GM18873 (cell line): ENCODE measurements around the gene PASK.

Source experiments
- ATAC-seq: cut with Tn5 transposase; IDR thresholded peaks from one replicate; pipeline ENCODE4 v1.9.1; 2021; ENCODE audit warnings: mild to moderate bottlenecking, moderate library complexity, moderate number of reproducible peaks; ENCODE audit not compliant: unreplicated experiment, low FRiP score

The PASK gene

DNA sequence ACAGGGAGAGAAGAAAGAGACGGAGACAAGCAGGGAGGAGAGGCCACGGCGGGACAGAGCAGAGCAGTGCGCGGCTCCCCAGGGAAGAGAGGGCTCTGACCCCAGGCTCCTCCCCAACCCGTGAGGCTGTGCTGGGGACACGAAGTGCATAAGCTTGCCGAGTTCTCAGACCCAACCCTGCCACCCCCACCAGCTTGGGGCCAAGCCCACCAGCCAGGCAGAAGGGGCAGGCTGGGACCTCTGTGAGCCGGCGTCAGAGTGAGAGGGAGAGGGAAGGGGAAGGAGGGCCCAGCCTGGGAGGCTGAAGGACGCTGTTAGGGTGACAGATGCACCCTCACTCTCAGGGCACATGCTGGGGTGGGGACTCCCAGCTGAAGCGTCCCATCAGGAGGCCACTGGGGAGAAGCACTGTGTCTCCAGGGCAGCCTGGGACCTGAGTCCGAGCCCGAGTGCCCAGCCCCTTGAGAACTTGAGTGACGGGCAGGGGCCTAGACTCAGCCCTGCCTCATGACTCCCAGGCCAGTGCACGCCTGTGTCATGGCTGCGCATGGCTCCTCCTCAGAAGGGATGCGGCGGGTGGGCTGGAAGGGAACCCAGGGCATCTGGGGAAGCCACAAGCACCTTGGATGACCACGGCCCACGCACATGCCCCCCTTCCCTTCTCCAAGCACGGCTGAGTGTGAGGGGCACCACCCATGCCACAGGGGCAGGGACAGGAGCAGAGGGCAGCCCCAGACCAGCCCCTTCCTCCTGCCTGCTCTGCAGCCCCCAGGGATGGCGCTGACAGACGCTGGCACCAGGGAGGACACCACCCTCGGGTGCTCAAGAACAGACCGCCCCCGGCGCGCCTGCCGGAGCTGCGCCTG, 78.2 kb downstream of the PASK start:
- no peak for ATAC-seq

DNA sequence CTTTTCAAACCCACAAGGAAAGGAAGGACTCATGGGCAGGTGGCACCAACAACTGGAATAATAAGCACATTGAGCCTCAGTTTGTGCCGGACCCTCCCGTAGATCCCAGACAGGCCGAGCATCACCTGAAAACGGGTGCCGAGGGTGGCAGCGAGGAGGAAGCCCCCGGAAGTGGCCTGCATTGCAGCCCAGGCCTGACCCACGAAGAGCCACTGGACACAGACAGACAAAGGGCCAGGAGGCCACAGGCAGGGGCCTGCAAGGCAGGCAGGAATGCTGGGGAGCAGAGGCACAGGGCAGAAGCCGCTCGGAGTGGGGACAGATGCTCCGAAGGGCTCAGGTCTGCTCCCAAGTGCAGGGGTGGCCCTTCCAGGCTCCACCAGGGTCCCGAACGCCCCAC, 78.9 kb downstream of the PASK start:
- no peak for ATAC-seq

DNA sequence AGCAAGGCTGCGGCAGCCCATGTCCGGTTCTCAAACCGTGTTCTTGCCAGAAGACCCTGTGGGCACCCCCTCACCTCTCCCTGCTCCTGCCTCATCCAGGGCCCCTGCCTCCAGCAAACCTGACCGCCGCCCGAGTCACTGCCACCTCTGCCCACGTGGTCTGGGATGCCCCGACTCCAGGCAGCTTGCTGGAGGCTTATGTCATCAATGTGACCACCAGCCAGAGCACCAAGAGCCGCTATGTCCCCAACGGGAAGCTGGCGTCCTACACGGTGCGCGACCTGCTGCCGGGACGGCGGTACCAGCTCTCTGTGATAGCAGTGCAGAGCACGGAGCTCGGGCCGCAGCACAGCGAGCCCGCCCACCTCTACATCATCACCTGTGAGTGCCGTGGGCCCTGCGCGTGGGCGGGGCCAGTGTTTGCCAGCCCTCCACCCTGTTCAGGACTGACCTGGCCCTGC, 79.4 kb downstream of the PASK start:
- no peak for ATAC-seq

DNA sequence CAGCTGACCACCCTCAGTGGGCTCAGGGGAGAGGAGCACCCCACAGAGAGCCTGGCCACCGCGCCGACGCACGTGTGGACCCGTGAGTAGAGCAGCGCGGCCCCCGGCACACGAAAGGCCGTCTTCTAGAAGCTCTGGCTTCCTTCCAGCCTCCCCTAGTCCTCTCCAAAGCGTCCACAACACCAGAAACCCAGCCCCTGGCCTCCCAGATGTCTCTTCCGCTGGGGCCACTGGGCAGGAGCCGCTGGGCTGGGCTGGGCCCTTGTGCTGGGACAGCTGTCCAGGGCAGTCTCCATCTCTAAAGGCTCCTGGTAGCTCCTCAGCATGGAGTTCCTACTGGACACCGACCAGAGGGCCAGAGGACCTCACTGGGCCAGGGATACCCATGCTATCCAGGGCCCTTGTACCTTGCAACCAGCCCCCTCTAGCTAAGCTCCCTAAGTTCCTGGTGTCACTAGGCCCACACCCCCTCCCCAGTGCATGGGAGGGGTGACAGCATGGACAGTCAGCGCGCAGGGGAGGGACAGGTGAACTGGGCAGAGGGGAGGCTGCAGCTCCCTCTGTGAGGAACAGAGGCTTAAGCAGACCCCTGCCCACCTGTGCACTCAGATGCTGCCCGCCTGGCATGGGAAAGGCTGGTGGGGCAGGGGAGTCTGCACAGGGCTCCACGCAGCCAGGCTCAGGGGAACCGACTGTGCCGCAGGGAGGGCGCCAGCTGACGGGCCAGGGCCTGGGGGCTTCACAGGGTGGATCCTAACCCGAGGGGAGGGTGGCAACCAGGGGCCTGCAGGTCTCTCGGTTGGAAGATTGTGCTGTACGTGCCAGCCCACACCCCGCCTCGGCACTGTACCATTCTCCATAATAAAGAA, 80.1 kb downstream of the PASK start:
- ATAC-seq = no peak

DNA sequence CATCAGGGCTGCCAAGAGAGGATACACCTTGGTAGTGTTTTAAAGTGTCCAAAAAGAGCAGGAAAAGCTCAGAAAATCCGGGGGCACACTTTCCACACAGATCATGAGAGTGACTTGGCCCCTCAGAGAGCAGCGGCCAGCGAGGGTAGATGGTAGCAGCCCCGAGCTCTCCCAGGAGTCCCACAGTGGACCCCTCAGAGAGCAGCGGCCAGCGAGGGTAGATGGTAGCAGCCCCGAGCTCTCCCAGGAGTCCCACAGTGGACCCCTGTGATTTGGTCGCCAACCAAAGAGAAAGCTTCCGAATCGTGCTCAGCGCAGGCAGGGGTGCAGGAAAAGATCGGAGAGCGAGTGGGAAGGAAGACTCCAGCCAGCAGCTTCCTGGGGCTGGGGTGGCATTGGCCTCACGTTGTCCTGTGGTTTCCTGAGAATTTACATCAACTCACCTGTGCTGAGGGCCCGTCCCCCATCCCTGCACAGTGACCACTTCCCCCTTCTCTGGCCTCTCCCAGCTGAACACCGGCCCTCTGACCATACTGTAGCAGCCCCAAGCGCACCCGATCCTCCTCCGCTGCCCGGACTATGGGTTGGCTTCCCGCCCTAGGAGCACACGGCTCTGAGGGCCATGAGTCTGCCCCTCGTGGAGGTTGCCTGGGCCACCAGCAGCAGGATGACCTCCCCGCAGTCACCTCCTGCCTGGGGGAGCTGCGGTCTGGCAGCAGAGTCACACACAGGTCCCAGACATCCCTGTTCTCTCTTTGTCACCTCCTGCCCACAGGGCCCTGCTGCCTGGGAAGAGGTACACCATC, 80.9 kb downstream of the PASK start:
- ATAC-seq = no peak

DNA sequence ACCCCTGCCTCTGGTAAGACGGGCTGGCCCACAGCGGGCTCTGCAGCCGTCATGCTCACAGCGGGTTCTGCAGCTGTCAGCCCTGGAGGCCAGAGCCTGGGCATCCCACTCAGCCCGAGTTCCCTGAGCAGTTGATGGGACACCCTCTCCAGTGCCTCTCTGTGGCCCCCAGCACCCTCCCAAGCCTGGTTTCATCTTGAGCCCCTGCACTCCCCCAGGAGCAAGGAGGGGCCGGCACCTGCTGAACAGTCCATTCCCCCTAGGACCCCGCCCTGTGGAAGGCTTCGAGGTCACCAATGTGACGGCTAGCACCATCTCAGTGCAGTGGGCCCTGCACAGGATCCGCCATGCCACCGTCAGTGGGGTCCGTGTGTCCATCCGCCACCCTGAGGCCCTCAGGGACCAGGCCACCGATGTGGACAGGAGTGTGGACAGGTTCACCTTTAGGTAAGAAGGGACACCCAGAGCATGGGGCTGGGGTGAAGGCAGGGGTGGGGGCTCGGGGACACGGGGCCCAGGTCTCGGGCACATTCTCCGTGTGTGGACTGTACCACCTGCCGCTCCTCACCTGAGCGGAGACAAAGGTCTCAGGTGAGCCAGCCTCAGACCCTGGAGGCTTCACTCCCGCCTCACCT, 81.7 kb downstream of the PASK start:
- ATAC-seq = no peak

DNA sequence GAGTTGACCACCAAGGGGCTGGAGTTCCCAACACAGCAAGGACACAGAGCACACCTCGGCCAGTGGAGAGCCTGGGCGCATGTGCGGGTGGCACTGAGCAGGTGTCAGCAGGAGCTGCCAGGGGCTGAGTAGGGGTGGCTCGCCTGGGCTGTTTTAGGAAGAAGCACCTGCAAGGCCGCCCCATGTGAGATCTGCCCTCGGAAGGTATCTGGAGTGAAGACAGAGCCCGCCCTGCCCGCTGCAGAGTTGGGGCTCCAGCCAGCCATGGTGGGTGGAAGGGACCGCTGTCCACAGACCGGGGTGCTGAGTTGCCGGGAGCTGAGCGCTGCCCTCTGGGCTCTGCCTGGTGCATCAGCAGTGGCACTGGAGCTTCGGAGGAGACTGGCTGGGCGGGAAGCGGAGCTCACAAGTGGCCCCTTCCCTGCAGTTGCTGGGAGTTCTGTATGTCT, 82.4 kb downstream of the PASK start:
- ATAC-seq = no peak

DNA sequence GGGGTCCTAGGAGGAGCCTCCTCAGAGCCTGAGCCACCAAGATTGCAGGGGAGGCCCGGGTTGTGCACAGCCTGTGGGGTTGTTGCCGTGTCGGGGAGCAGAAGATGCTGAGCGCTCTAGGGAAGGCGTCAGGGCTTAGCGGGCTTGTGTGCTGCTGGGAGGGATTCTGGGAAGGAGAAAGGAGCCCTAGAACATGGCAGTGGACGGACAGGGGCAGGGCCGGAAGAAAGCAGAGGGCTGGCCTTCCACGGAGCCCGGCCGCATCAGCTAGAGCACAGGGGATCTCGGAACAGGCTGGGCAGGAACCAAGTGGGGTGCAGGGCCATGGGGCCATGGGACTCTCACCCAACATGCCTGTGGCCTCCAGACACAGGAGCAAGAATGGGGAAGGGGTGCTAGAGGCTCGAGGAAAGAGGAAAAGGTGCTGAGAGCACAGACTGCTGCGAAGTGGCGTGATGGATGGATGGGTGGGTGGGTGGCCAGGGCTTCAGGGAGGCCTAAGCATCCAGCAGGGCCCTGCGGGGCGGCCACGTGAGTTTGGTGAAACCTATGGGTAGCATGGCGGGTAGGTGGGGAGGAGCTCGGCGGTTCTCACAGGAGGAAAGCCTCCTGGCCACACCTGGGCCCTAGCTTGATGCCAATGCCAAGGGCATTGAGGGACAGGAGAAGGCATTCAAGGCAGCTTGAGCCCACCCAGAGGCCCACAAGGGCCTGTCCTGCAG, 82.9 kb downstream of the PASK start:
- no peak for ATAC-seq

DNA sequence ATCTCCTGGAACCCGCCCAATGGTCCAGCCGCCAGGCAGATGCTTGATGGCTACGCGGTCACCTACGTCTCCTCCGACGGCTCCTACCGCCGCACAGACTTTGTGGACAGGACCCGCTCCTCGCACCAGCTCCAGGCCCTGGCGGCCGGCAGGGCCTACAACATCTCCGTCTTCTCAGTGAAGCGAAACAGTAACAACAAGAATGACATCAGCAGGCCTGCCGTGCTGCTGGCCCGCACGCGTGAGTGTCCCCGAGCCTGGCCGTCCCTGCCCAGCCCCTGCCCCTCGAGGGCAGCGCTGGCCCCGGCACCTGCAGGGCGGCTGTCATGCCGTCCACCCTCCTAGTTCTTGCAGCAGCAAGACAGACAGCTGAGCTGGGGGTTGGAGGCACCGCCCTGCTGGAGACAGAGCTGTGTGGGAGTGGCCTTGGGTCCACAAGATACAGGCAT, 83.9 kb downstream of the PASK start:
- no peak for ATAC-seq

DNA sequence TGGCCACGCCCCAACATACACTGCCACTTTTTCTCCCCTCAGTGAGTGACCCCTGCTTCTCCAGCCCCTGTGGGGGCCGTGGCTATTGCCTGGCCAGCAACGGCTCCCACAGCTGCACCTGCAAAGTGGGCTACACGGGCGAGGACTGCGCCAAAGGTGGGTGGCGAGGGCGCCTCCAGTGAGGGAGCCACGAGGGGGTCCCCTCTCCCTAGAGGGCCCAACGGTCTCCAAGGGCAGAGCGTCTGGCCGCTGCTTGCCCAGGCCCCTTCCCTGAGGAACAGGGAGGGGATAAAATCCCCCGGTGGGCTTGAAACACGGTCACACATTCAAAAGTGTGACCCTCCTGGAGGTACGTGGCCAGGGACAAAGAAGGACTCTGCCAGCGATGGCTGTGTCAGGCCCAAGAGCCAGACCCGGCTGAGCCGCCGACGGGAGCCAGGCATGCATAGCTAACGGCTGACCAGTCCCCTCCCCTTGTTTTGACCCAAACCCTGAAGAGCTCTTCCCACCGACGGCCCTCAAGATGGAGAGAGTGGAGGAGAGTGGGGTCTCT, 84.4 kb downstream of the PASK start:
- ATAC-seq = no peak

DNA sequence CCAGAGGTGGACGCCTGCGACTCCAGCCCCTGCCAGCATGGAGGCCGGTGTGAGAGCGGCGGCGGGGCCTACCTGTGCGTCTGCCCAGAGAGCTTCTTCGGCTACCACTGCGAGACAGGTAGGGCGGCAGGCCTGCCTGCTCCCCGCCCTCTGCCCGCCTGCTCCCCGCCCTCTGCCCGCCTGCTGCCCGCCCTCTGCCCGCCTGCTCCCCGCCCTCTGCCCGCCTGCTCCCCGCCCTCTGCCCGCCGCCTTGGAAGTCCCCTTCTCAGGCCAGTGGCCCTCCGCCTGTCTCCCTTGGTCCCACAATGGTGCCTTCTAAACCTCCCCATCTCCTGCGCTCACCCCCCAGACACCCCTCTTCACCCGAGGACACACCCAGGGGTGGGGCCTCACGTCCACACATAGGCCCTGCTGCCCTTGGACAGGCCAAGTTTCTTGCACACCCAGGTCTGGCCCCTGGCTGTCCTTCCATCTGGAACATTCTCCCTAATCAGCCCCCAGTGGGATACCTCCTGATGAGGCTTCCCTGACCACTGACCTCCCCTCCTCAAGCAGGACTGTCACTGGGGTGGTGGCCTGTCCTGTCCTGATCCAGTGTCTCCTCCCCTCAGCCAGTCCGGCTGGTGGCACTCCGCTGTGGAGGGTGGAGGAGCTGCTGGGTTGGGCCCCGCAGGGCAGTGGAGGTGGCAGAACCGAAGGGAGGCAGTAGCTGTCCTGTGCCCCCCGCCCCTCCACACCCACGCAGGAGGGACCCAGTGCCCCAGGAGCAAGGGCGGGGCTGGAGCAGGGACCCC, 85.1 kb downstream of the PASK start:
- no peak for ATAC-seq

DNA sequence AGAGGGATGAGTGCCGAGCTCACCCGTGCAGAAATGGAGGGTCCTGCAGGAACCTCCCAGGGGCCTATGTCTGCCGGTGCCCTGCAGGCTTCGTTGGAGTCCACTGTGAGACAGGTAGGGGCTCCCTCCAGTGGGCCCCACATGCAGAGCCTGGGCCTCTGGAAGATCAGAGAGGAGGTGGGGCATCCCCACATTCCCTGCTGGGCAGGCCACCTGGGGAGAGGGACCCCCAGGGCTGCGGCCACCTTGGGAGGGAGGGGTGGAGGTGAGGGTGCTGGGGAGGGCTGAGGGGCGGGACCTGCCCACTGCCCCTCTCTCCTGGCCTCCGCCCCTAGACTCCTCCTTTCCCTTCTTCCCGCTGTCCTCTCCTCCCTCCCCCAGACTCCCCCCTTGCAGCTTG, 85.7 kb downstream of the PASK start:
- ATAC-seq = no peak

DNA sequence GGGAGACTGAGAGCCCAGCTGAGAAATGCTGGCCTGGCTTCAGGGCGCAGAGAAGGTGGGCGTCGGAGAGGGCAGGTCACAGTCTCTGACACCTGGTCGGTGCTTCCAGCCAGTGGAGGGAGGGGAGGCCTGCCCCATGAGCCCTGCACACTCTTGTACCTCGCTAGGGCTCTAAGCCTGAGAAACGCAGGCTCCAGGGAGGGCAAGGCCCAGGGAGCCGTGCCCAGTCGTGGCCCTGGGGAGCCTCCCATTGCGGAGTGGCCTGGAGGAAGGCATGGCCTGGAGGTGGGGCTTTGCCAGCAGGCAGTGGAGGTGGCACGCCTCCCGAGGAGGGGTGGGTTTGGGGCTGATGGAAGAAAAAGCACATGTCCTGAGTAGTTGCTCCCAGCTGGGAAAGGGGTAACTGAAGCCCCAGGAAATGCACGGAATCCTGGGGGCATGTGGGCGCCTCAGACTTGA, 86.2 kb downstream of the PASK start:
- ATAC-seq = no peak

DNA sequence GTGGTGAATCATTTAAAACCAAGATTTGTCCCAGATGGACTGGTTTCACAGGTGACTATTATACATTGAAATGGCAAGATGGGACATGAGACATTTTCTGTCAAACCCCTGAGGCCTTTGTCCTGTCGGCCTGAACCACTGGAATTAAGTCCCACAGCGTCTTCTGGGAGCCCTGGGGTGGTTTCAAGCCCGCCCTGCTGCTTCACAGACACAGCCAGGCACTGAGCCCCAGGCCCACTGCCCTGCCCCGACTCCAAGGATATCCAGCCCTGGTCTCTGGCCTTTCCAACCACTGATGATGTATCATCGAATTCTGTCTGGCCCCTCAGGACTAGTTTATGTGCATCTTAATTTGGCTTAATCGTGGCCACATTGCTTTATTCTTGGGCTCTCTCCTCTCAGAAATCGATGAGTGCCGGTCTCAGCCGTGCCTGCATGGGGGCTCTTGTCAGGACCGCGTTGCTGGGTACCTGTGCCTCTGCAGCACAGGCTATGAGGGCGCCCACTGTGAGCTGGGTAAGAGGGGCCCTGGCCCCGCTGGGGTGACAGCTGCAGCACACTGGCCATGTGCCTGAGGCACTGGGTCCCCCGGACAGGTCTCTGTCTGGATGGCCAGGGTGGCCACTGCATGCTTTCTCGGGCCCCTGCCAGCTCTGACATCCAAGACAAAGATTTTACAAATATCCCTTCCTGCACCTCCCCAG, 86.7 kb downstream of the PASK start:
- ATAC-seq = no peak

DNA sequence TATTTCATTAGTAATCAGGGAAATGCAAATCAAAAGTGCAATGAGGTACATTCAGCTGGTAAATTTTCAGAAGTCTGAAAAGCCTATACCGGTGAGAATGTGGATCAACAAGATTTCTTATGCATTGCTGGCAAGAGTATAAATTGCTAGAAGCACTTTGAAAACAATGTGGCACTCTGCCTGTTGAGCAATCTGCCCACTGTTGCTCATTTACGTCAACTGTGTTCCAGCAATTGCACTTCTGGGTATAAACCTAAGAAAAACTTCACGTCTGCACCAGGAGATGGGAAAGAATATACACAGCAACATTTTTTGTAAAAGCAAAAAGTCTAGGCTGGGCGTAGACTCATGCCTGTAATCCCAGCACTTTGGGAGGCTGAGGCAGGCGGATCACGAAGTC, 88.0 kb downstream of the PASK start:
- ATAC-seq = no peak
